Tibial artery (tissue), 4 donors: ENCODE results near the gene TFEC.

Experiments used
- DNase-seq, 2 donors: peaks; one replicate each; pipeline ENCODE4 v3.0.0-alpha.2; 2019
- H3K27ac ChIP-seq, 2 donors: fragments of 200-600 bp; sonication (generic) in 1 of 2; 1 replicate in 1 of 2; 2 replicates in 1 of 2; pipeline ENCODE4 v1.5.1; 2018 to 2019; ENCODE audit warnings: mild to moderate bottlenecking in 1 of 2
- H3K27me3 ChIP-seq, 2 donors: fragments of 200-600 bp; sonication (generic) in 1 of 2; one replicate each; pipeline versions ENCODE4 v1.5.1 to v1.6.0; 2016 to 2019
- H3K36me3 ChIP-seq, 3 donors: fragments of 200-600 bp; sonication (generic) in 2 of 3; one replicate each; pipeline ENCODE4 v1.5.1; 2016 to 2019; ENCODE audit warnings: mild to moderate bottlenecking in 2 of 3
- H3K4me1 ChIP-seq, 4 donors: fragments of 200-600 bp; sonication (generic) in 2 of 4; 1 replicate in 3 of 4; 2 replicates in 1 of 4; pipeline ENCODE4 v1.5.1; 2016 to 2019
- H3K4me3 ChIP-seq, 2 donors: fragments of 200-600 bp; sonication (generic) in 1 of 2; 1 replicate in 1 of 2; 2 replicates in 1 of 2; pipeline ENCODE4 v1.5.1; 2018 to 2019; ENCODE audit warnings: mild to moderate bottlenecking in 2 of 2
- H3K9me3 ChIP-seq, 3 donors: fragments of 200-600 bp; sonication (generic) in 1 of 3; one replicate each; pipeline ENCODE4 v1.5.1; 2016 to 2019
- intact Hi-C: fragments of 100-400 bp; cut with DNase I; formaldehyde crosslinking; loops from one replicate; pipeline ENCODE4 v1.15.0; 2023; ENCODE audit warnings: low total_unique reads
- TF ChIP-seq, protein P1 (sequence below), 2 experiments: fragments of 200-600 bp in 1 of 2; fragments of 450-650 bp in 1 of 2; IDR thresholded peaks; one replicate each; pipeline ENCODE4 v1.5.1; 2017 to 2019; ENCODE audit warnings: antibody characterized with exemption in 2 of 2, mild to moderate bottlenecking in 1 of 2, moderate library complexity in 1 of 2

Gene TFEC

DNA sequence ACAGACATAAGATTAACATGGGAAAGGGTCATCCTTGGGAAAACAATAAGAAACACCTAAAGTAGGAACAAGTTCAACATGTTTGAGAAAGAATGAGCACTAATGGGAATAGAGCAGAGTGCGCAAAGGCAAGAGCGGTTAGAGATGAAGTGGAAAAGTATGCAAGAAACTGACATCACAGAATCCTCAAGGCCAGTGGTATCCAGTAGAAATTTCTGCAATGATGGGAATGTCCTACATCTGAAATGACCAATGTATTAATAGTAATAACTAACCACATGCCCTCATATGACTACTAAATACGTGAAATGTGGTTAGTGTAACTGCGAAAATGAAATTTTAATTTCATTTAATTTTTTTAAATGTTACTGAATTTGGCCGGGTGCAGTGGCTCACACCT is 54.8 kb downstream of the TFEC start:
- Histone ChIP-seq H3K27me3 (no peaks in the 10 kb centered on the region), H3K9me3 (no peaks in the 10 kb centered on the region), H3K4me3 (no peak overlapping the region), H3K4me1 (no peaks in the 10 kb centered on the region), H3K27ac (no peak overlapping the region), H3K36me3 (no peaks in the 10 kb centered on the region)
- intact Hi-C loops, result no loop called here
- TF ChIP-seq, protein P1, sequence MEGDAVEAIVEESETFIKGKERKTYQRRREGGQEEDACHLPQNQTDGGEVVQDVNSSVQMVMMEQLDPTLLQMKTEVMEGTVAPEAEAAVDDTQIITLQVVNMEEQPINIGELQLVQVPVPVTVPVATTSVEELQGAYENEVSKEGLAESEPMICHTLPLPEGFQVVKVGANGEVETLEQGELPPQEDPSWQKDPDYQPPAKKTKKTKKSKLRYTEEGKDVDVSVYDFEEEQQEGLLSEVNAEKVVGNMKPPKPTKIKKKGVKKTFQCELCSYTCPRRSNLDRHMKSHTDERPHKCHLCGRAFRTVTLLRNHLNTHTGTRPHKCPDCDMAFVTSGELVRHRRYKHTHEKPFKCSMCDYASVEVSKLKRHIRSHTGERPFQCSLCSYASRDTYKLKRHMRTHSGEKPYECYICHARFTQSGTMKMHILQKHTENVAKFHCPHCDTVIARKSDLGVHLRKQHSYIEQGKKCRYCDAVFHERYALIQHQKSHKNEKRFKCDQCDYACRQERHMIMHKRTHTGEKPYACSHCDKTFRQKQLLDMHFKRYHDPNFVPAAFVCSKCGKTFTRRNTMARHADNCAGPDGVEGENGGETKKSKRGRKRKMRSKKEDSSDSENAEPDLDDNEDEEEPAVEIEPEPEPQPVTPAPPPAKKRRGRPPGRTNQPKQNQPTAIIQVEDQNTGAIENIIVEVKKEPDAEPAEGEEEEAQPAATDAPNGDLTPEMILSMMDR (IDR thresholded peaks at IDR 0.05), result no peak
- no peak for DNase-seq

DNA sequence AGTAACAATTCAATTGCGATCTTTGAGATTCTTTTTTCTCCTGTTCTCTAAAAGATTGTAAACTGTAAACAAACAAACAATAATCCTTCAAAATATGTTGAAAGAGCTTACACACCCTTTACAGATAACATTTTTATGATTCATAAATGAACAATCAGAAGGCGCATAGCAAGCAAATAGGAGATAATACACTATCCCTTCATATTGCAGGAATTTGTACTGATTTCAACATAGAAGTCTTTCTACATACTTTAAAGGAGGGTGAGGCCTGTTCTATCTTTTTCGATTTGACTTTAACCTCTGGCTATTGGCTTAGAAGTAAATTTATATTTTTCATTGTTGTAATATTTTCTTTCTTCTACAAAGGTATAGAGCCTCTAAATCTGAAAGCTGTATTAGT is 57.2 kb downstream of the TFEC start:
- TF ChIP-seq, protein P1 (IDR thresholded peaks at IDR 0.05), result no peak
- Histone ChIP-seq H3K4me3 (no peak overlapping the region), H3K9me3 (no peaks in the 10 kb centered on the region)

DNA sequence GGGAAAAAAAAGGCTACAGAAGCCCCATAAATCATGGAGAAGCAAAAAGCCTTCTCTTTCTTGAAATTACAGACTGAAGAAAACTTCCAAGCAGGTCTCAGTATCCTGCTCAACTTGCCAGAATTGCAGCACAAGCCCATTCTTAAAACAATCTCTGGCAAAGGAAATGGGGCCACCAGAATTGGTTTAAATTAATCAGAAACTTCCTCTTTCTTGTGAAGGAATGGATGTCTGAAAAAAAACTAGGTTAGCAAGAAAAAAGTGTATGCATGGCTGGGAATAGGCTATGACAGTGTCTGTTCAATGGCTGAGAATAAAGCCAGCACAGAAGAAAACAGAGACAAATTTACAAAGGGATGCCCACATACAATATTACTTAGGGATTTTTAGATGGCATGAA is 59.1 kb downstream of the TFEC start:
- TF ChIP-seq, protein P1 (IDR thresholded peaks at IDR 0.05), result no peak
- no peak for DNase-seq
- no peaks in the 10 kb centered on the region for H3K4me1 ChIP-seq
- H3K4me3 ChIP-seq, result no peak overlapping the region
- no peaks in the 10 kb centered on the region for H3K27me3 ChIP-seq
- intact Hi-C loops, result no loop called here
- no peaks in the 10 kb centered on the region for H3K9me3 ChIP-seq
- H3K27ac ChIP-seq, result no peak overlapping the region
- H3K36me3 ChIP-seq, result no peaks in the 10 kb centered on the region

More for the DNA sequence above, 57.2 kb downstream of the TFEC start:
- no peaks in the 10 kb centered on the region for H3K36me3 ChIP-seq
- no peaks in the 10 kb centered on the region for H3K27me3 ChIP-seq
- intact Hi-C loops, result no loop called here
- no peak for DNase-seq
- no peak overlapping the region for H3K27ac ChIP-seq
- H3K4me1 ChIP-seq, result no peaks in the 10 kb centered on the region

DNA sequence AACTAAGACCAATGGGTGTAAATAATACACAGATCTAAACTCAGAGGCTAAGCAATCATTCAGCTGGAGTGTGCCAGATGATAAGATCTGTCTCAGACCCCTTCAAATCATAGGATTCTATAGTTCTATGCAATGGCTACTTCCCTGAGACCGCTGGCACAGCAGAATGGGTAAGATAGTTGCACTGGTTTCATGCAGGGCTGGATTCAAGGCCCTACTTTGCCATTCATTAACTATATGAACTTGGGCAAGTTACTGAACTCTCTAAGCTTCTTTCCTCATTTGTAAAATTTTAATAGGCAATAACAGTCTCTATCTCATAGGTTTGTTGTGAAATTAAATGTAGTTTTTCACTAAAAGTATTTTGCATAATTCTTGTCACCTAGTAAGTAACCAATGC is 62.0 kb downstream of the TFEC start:
- Histone ChIP-seq H3K27me3 (no peaks in the 10 kb centered on the region), H3K4me1 (no peaks in the 10 kb centered on the region), H3K27ac (no peak overlapping the region), H3K4me3 (no peak overlapping the region), H3K9me3 (no peaks in the 10 kb centered on the region), H3K36me3 (no peaks in the 10 kb centered on the region)
- TF ChIP-seq, protein P1 (IDR thresholded peaks at IDR 0.05), result no peak
- intact Hi-C loops, result no loop called here
- DNase-seq, result no peak

DNA sequence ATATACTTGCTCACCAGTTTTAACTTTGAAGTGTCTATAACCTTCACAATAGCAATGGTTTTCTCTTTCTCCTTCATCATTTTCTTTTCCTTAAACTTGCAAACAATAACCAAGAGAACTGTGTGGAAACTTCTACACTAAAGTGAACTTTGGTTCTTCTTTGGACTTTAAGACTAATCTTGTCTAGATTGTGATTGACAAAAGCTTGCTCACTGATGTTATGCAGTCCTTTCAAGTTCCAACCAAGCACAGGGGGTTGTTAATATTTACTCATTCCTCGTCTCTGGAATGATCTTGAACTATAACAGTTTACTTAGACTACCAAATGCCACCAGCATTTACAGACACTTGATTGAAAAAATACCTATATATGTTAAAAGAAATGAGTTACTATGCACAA is 62.4 kb downstream of the TFEC start:
- Histone ChIP-seq H3K27ac (no peak overlapping the region), H3K27me3 (no peaks in the 10 kb centered on the region), H3K9me3 (no peaks in the 10 kb centered on the region), H3K4me1 (no peaks in the 10 kb centered on the region), H3K4me3 (no peak overlapping the region), H3K36me3 (no peaks in the 10 kb centered on the region)
- intact Hi-C loops, result no loop called here
- no peak for DNase-seq
- TF ChIP-seq, protein P1 (IDR thresholded peaks at IDR 0.05), result no peak

DNA sequence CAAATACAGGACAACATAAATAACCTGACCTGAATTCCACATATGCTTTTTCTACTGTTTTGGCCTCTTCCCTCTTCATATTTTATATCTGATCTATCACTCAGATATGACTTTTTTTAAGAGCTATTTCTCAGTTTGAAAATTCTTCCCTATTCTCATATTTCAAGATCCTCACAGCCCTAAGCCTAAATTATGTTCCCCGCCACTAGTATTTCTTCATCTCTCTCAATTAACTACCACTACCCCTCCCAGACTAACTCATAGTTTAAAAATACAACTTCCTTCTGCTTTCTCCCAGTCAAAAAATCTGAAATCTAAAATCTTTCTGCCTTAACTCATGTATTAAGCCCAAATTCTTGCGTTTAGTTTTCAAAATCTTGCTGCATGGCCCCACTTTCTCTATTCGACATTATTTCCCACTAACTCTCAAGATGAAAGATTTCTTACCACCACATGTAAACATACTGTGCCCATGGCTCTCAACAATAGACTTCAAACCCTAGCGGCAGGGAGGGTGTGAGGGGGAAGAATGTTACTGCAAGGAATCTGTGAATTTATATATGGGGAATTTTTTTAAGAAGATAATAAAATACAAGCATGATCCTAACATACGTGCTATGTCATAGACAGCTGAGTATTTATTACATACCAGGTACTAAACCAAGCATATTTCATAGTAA is 64.6 kb downstream of the TFEC start:
- Histone ChIP-seq H3K4me3 (no peak overlapping the region), H3K4me1 (no peaks in the 10 kb centered on the region), H3K9me3 (no peaks in the 10 kb centered on the region), H3K27me3 (no peaks in the 10 kb centered on the region), H3K27ac (no peak overlapping the region), H3K36me3 (no peaks in the 10 kb centered on the region)
- no peak for DNase-seq
- TF ChIP-seq, protein P1 (IDR thresholded peaks at IDR 0.05), result no peak
- intact Hi-C loops, result no loop called here
